Small intestine (tissue), 7 donors: ENCODE data around the gene EML4. TPM values are rescaled to one million over a fixed set of nuclear protein-coding genes. Genes with fewer than 3 reads are reported as not detected.

Experiments
- DNase-seq, 2 donors: peaks; one replicate each; pipeline versions ENCODE4 v3.0.0 to v3.0.0-alpha.2; 2013
- FAIRE-seq: peaks from 2 replicates; lab custom pipeline; 2012; peaks lifted over from hg19 to GRCh38; lab: Jason Lieb, UNC
- H3K27ac ChIP-seq, 3 donors: one replicate each; pipeline ENCODE4 v1.5.1; 2013; ENCODE audit warnings: low read length in 2 of 3, mild to moderate bottlenecking in 2 of 3, control low read depth in 1 of 3, inconsistent platforms in 1 of 3, low read depth in 1 of 3, moderate library complexity in 1 of 3
- H3K27me3 ChIP-seq, 3 donors: one replicate each; pipeline ENCODE4 v1.6.1; 2013; ENCODE audit warnings: low read length in 3 of 3, inconsistent platforms in 1 of 3; ENCODE audit not compliant: control insufficient read depth in 3 of 3, insufficient read depth in 3 of 3
- H3K36me3 ChIP-seq, 3 donors: one replicate each; pipeline ENCODE4 v1.6.1; 2013; ENCODE audit warnings: low read length in 3 of 3, inconsistent platforms in 1 of 3, low read depth in 1 of 3, mild to moderate bottlenecking in 1 of 3, moderate library complexity in 1 of 3; ENCODE audit not compliant: control insufficient read depth in 3 of 3, insufficient read depth in 2 of 3
- H3K4me1 ChIP-seq, 3 donors: one replicate each; pipeline ENCODE4 v1.6.1; 2013; ENCODE audit warnings: low read length in 2 of 3, inconsistent platforms in 1 of 3, low read depth in 1 of 3, mild to moderate bottlenecking in 1 of 3, moderate library complexity in 1 of 3; ENCODE audit not compliant: control insufficient read depth in 3 of 3, insufficient read depth in 2 of 3
- H3K4me3 ChIP-seq, 3 donors: one replicate each; pipeline ENCODE4 v1.5.1; 2013; ENCODE audit warnings: low read length in 3 of 3, control low read depth in 1 of 3, inconsistent platforms in 1 of 3, low read depth in 1 of 3, mild to moderate bottlenecking in 1 of 3, moderate library complexity in 1 of 3
- H3K9me3 ChIP-seq, 2 donors: one replicate each; pipeline ENCODE4 v1.6.1; 2013; ENCODE audit warnings: low read depth in 1 of 2, low read length in 1 of 2; ENCODE audit not compliant: control insufficient read depth in 2 of 2, insufficient read depth in 1 of 2
- WGBS, 3 donors: extraction: QIAGEN DNeasy Blood & Tissue Kit; methylation state at CpG; one replicate each; pipeline ENCODE4 v1.1.7; 2013; 5-methylcytosine and 5-hydroxymethylcytosine counted together
- polyA plus RNA-seq, 4 donors: library from polyadenylated mRNA; stranded (reverse) in 3 of 4; unstranded in 1 of 4; fragments of 200-250 nt in 3 of 4; fragments of 120-200 nt in 1 of 4; gene quantifications; one replicate each; pipeline versions ENCODE4 v1.2.1 to v1.2.3, GENCODE V29; 2013
- donor health status: healthy with polysubstance abuse.
- donor health status: control.
- donor health status: control.
- donor health status: Bipolar disorder and iron deficiency.
- donor health status: healthy.

The EML4 gene
- polyA plus RNA-seq, 4 donors, result 30.0 to 132 (median 33.3) TPM

GRCh38 chr2:42205337-42205736, 36.2 kb downstream of the EML4 start:
- Histone ChIP-seq H3K4me1 (peaks cover 0 to 5% (median 0%) of the 10 kb centered on the region in 3 donors), H3K27me3 (no peaks in the 10 kb centered on the region), H3K9me3 (no peaks in the 10 kb centered on the region), H3K4me3 (no peak overlapping the region), H3K27ac (no peak overlapping the region), H3K36me3 (peaks cover 0 to 10% (median 0%) of the 10 kb centered on the region in 3 donors)
- DNase-seq (no peak), FAIRE-seq (no peak)

- Histone ChIP-seq H3K36me3 (peaks cover 0 to 10% (median 0%) of the 10 kb centered on the region in 3 donors), H3K27ac (no peak overlapping the region), H3K9me3 (no peaks in the 10 kb centered on the region), H3K4me3 (no peak overlapping the region), H3K4me1 (peaks cover 0 to 5% (median 0%) of the 10 kb centered on the region in 3 donors), H3K27me3 (no peaks in the 10 kb centered on the region)
- WGBS, 3 donors, result 82 to 90% (median 88%) methylated on average over 5 of the region's 5 CpGs
- FAIRE-seq (no peak), DNase-seq (no peak)
Measured at GRCh38 chr2:42207826-42208225, 38.7 kb downstream of the EML4 start.

DNA sequence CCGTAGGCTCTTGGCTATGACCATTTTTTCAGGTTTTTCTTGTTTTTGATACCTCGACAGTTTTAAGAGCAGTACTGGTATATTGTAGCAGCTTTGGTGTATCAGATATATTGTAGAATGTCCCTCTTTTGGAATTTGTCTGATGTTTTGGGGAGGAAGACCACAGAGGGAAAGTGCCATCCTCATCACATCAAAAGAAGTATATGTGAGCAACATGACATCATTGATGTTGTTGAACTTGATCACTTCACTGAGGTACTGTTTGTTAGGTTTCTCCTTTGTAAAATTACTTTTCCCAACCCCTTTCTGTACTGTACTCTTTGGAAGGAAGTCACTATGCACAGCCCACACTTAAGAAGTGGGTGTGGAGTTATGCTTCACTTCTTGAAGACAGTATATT, 41.0 kb downstream of the EML4 start:
- Histone ChIP-seq H3K9me3 (no peaks in the 10 kb centered on the region), H3K36me3 (peaks cover 0 to 15% (median 0%) of the 10 kb centered on the region in 3 donors), H3K4me1 (no peaks in the 10 kb centered on the region), H3K4me3 (no peak overlapping the region), H3K27me3 (no peaks in the 10 kb centered on the region), H3K27ac (no peak overlapping the region)
- WGBS, 3 donors, result 93 to 98% (median 97%) methylated on average over 2 of the region's 2 CpGs
- FAIRE-seq, result no peak
- no peak for DNase-seq

GRCh38 chr2:42211291-42211690, 42.1 kb downstream of the EML4 start:
- Histone ChIP-seq H3K27ac (no peak overlapping the region), H3K4me1 (no peaks in the 10 kb centered on the region), H3K27me3 (no peaks in the 10 kb centered on the region), H3K4me3 (no peak overlapping the region), H3K36me3 (peaks cover 0 to 12% (median 0%) of the 10 kb centered on the region in 3 donors), H3K9me3 (no peaks in the 10 kb centered on the region)
- WGBS, 3 donors, result 83 to 90% (median 87%) methylated on average over 5 of the region's 5 CpGs
- FAIRE-seq (no peak), DNase-seq (no peak)

GRCh38 chr2:42214669-42215068, 45.5 kb downstream of the EML4 start:
- WGBS, 3 donors, result 94 to 96% (median 94%) methylated on average over 4 of the region's 4 CpGs
- DNase-seq, result peak in 1 of 2 donors; percentile 37
- Histone ChIP-seq H3K4me3 (no peak overlapping the region), H3K27me3 (no peaks in the 10 kb centered on the region), H3K4me1 (no peaks in the 10 kb centered on the region), H3K36me3 (peaks cover 0 to 9% (median 0%) of the 10 kb centered on the region in 3 donors), H3K27ac (no peak overlapping the region), H3K9me3 (no peaks in the 10 kb centered on the region)
- no peak for FAIRE-seq

DNA sequence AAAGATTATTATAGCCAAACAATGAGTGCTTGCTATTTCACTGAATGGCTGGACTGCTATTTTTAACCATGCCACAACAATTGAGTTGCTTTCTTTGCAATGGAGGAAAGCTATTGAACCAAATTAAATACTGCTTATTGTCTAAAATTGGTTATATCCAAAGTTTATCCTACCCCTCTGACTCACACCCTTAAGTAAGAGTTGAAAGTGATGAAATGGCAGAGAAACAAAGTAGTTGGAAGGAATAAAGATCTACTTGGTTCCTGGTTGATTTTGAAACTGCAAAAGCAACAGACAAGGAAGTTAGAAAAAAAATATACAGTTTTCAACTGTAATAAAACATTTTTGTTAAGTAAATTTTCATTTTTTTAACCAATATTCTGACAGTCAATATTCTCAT, 47.5 kb downstream of the EML4 start:
- peaks cover 0 to 12% (median 0%) of the 10 kb centered on the region in 3 donors for H3K36me3 ChIP-seq
- no peak overlapping the region for H3K4me3 ChIP-seq
- H3K27me3 ChIP-seq, result no peaks in the 10 kb centered on the region
- H3K9me3 ChIP-seq, result no peaks in the 10 kb centered on the region
- DNase-seq, result no peak
- no peak overlapping the region for H3K27ac ChIP-seq
- H3K4me1 ChIP-seq, result peaks cover 0 to 2% (median 0%) of the 10 kb centered on the region in 3 donors
- peak; percentile 30 for FAIRE-seq

DNA sequence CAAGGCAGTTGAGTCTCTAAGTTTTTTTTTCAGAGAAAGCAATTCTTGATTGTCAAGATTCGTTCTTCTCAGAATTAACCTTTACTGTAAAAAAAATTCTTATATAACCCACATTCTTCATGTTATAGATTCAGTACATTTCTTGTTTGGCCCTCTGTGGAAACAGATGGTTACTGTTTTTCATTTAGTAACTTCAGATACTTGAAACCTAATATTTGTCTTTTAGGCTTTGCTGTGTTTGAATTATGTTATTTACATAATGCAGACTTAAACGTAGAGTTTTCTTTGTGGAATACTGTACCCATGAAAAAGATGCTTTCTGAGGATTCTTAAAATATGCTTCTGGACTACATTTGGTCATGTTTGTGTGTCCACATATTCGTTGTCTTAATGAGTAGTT, 48.2 kb downstream of the EML4 start:
- 72 to 82% (median 80%) methylated on average over 3 of the region's 3 CpGs for WGBS, 3 donors
- no peak for FAIRE-seq
- no peaks in the 10 kb centered on the region for H3K27me3 ChIP-seq
- H3K36me3 ChIP-seq, result peaks cover 0 to 12% (median 0%) of the 10 kb centered on the region in 3 donors
- H3K4me1 ChIP-seq, result peaks cover 0 to 2% (median 0%) of the 10 kb centered on the region in 3 donors
- no peak for DNase-seq
- H3K4me3 ChIP-seq, result no peak overlapping the region
- no peaks in the 10 kb centered on the region for H3K9me3 ChIP-seq
- no peak overlapping the region for H3K27ac ChIP-seq

DNA sequence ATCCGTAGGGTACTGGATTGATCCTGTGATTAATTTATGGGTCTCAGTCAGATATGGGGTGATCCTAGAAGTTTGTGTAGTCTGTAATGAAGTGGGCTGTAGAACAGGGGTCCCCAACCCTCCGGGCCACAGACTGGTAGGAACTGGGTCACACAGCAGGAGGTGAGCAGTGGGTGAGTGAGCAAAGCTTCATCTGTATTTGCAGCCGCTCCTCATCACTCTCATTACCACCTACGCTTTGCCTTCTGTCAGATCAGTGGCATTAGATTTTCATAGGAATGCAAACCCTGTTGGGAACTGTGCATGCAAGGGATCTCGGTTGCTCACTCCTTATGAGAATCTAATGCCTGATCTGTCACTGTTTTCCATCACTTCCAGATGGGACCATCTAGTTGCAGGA, 48.8 kb downstream of the EML4 start:
- 82 to 88% (median 86%) methylated on average over 5 of the region's 5 CpGs for whole genome bisulfite sequencing, 3 donors
- peaks cover 0 to 2% (median 0%) of the 10 kb centered on the region in 3 donors for H3K4me1 ChIP-seq
- FAIRE-seq, result no peak
- H3K36me3 ChIP-seq, result peaks cover 0 to 12% (median 0%) of the 10 kb centered on the region in 3 donors
- H3K27ac ChIP-seq, result no peak overlapping the region
- no peaks in the 10 kb centered on the region for H3K9me3 ChIP-seq
- no peak for DNase-seq
- no peak overlapping the region for H3K4me3 ChIP-seq
- H3K27me3 ChIP-seq, result no peaks in the 10 kb centered on the region

GRCh38 chr2:42218712-42219111, 49.6 kb downstream of the EML4 start:
- Histone ChIP-seq H3K36me3 (peaks cover 0 to 12% (median 0%) of the 10 kb centered on the region in 3 donors), H3K27ac (no peak overlapping the region), H3K4me3 (no peak overlapping the region), H3K9me3 (no peaks in the 10 kb centered on the region), H3K4me1 (peaks cover 0 to 2% (median 0%) of the 10 kb centered on the region in 3 donors), H3K27me3 (no peaks in the 10 kb centered on the region)
- WGBS, 3 donors, result 91 to 98% (median 97%) methylated on average over 3 of the region's 3 CpGs
- no peak for DNase-seq
- FAIRE-seq, result no peak
